ENCODE results near the gene HSFX4. TPM values are rescaled to one million over a fixed set of nuclear protein-coding genes. Genes with fewer than 3 reads are reported as not detected.
"Not testable (repeated sequence)": the region's sequence is repeated elsewhere in the genome, so short reads cannot be mapped to it uniquely, and the experiment has no call there.

HSFX4 gene
- total RNA-seq, 1 experiment from 2014 or later = not detected

DNA sequence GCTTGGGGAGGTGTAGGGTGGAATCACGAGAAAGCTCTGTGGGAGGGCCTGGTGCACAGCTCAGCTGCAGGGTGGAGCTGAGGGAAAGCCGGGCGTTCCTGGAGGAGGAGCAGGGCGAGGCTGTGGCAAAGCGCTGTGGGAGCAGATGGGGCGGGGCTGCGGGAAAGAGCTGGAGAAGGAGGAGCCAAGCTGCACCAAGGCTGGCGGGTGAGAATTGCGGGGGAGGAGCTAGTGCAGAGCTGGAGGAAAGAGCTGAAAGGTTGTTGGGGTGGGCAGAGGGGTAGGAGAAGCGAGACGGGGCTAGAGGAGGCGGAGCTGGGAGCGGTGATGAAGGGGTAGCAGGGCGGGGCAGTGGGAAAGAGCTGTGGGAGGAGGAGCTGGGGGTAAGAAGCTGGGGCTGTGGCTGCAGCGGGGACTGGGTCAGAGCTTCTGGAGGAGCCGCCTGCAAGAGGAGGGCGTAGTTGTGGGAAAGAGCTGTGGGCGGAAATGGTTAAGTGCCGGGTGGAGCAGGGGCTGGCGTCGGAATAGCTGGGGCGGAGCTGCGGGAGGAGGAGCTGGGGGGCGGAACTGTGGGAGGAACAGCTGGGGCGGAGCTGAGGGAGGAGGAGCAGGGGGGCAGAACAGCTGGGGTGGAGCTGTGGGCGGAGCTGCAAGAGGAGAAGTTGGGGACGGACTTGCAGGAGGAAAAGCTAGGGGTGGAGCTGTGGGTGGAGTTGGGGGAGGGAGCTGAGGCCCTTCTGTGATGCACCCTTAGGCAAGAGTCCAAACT is 10.7 kb downstream of the HSFX4 start:
- H3K4me1 Mint-ChIP-seq = 0 out of 2 replicates have a peak, but pooled peaks cover 2% of the 10 kb centered on the region
- peak; percentile 62 for ATAC-seq
- no peaks in the 10 kb centered on the region for H3K27me3 Mint-ChIP-seq (ENCODE audit: low read depth)
- ChIA-PET POLR2A (interaction anchor here (1.1 to 1.9 kb wide), 4 partner anchors 103 to 628 kb away, joined by 4 to 6 read pairs (median 6); partner anchors contain the start of gene MTM1), CTCF (interaction anchor here (0.6 to 3.7 kb wide), 13 partner anchors 8 to 832 kb away, joined by 3 to 22 read pairs (median 7); partner anchors contain the start of genes EOLA1, MAGEA8 and MAMLD1)
- peak overlapping the region; percentile 93 for H3K27ac Mint-ChIP-seq
- no peaks in the 10 kb centered on the region for H3K36me3 Mint-ChIP-seq
- H3K9me3 Mint-ChIP-seq = no peaks in the 10 kb centered on the region
- TF ChIP-seq, protein P1, sequence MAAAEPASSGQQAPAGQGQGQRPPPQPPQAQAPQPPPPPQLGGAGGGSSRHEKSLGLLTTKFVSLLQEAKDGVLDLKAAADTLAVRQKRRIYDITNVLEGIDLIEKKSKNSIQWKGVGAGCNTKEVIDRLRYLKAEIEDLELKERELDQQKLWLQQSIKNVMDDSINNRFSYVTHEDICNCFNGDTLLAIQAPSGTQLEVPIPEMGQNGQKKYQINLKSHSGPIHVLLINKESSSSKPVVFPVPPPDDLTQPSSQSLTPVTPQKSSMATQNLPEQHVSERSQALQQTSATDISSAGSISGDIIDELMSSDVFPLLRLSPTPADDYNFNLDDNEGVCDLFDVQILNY (CRISPR knock-in tag; IDR thresholded peaks at IDR 0.05) = no peak
- TF ChIP-seq SOX15 (CRISPR knock-in tag; IDR thresholded peaks at IDR 0.05) = no peak
- TF ChIP-seq NFATC4 (CRISPR knock-in tag; IDR thresholded peaks at IDR 0.05) = no peak
- TF ChIP-seq SMAD4 (CRISPR knock-in tag; IDR thresholded peaks at IDR 0.05) = no peak
- TF ChIP-seq, protein P2, sequence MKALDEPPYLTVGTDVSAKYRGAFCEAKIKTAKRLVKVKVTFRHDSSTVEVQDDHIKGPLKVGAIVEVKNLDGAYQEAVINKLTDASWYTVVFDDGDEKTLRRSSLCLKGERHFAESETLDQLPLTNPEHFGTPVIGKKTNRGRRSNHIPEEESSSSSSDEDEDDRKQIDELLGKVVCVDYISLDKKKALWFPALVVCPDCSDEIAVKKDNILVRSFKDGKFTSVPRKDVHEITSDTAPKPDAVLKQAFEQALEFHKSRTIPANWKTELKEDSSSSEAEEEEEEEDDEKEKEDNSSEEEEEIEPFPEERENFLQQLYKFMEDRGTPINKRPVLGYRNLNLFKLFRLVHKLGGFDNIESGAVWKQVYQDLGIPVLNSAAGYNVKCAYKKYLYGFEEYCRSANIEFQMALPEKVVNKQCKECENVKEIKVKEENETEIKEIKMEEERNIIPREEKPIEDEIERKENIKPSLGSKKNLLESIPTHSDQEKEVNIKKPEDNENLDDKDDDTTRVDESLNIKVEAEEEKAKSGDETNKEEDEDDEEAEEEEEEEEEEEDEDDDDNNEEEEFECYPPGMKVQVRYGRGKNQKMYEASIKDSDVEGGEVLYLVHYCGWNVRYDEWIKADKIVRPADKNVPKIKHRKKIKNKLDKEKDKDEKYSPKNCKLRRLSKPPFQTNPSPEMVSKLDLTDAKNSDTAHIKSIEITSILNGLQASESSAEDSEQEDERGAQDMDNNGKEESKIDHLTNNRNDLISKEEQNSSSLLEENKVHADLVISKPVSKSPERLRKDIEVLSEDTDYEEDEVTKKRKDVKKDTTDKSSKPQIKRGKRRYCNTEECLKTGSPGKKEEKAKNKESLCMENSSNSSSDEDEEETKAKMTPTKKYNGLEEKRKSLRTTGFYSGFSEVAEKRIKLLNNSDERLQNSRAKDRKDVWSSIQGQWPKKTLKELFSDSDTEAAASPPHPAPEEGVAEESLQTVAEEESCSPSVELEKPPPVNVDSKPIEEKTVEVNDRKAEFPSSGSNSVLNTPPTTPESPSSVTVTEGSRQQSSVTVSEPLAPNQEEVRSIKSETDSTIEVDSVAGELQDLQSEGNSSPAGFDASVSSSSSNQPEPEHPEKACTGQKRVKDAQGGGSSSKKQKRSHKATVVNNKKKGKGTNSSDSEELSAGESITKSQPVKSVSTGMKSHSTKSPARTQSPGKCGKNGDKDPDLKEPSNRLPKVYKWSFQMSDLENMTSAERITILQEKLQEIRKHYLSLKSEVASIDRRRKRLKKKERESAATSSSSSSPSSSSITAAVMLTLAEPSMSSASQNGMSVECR (CRISPR knock-in tag; IDR thresholded peaks at IDR 0.05; ENCODE audit: borderline replicate concordance) = no peak
- no peak for TF ChIP-seq NR3C1 (CRISPR knock-in tag; conservative IDR thresholded peaks at IDR 0.05; ENCODE audit: low read depth)
- no peak for TF ChIP-seq ZBTB21 (CRISPR knock-in tag; IDR thresholded peaks at IDR 0.05; ENCODE audit: borderline replicate concordance)
- TF ChIP-seq, protein P3, sequence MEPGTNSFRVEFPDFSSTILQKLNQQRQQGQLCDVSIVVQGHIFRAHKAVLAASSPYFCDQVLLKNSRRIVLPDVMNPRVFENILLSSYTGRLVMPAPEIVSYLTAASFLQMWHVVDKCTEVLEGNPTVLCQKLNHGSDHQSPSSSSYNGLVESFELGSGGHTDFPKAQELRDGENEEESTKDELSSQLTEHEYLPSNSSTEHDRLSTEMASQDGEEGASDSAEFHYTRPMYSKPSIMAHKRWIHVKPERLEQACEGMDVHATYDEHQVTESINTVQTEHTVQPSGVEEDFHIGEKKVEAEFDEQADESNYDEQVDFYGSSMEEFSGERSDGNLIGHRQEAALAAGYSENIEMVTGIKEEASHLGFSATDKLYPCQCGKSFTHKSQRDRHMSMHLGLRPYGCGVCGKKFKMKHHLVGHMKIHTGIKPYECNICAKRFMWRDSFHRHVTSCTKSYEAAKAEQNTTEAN (CRISPR knock-in tag; IDR thresholded peaks at IDR 0.05) = no peak
- TF ChIP-seq ZNF671 (CRISPR knock-in tag; IDR thresholded peaks at IDR 0.05) = no peak
- no peak for TF ChIP-seq RELA (CRISPR knock-in tag; IDR thresholded peaks at IDR 0.05; ENCODE audit: borderline replicate concordance)
- TF ChIP-seq IRF2 (CRISPR knock-in tag; IDR thresholded peaks at IDR 0.05; ENCODE audit: borderline replicate concordance, low read depth) = no peak
- no peak for TF ChIP-seq RORB (CRISPR knock-in tag; IDR thresholded peaks at IDR 0.05)
- DNase-seq (ENCODE audit: low spot score) = peak; percentile 91
- peak overlapping the region; percentile 78 for H3K4me3 Mint-ChIP-seq

DNA sequence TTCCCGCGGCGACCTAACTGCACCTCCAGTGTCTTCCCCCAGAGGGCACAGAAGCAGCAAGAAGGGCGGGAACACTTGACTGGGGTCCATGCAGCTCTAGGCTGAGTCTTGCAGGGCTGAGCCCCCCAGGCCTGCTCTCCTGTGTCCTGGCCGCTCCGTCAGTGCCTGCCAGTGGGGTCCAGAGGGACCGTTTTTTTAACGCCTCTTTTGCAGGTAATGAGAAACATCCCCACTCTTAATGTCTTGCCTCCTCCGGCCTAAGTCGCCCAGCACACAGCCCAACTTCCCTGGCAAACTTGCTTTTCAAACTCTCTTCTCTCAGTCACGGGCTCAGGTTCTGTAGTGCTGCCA is 11.3 kb downstream of the HSFX4 start:
- not testable (repeated sequence) for DNase-seq (ENCODE audit: low spot score); H3K27ac Mint-ChIP-seq; H3K9me3 Mint-ChIP-seq; H3K36me3 Mint-ChIP-seq; H3K27me3 Mint-ChIP-seq (ENCODE audit: low read depth); ATAC-seq; H3K4me1 Mint-ChIP-seq
- CTCF ChIA-PET = interaction anchor here (0.6 to 3.7 kb wide), 10 partner anchors 9 to 831 kb away, joined by 3 to 22 read pairs (median 6); partner anchors contain the start of genes EOLA1, MAGEA8 and MAMLD1
- H3K4me3 Mint-ChIP-seq = peak overlapping the region; percentile 78
- POLR2A ChIA-PET = interaction anchor here (1.1 to 1.9 kb wide), 4 partner anchors 104 to 628 kb away, joined by 4 to 6 read pairs (median 6); partner anchors contain the start of gene MTM1

DNA sequence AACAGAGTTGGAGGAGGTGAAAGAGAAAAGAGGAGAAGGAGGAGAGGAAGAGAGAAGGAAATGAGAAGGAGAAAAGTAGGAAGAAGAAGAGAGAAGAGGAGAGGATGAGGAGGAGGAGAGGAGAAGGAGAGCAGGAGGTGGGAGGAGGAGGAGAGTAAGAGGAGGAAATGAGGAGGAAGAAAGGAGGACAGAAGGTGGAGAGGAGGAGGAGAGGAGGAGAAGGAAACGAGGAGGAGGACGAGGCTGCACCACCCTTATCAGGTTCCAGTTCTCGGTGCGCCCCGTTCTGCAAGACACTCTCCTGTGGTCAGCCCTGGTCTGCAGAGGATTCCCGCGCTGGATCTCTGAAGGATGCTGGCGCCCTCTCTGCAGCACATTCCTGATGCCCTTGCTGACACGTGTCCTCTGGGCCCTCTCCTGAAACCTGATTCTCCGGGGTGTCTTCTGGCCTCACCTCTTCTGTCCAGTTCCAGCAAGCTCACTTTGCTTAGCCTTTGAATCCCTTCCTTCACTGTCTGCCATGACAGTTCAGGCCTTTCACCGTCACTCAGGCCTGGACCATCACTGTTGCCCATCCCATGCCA is 15.8 kb downstream of the HSFX4 start:
- H3K36me3 Mint-ChIP-seq; H3K27me3 Mint-ChIP-seq (ENCODE audit: low read depth); CTCF ChIA-PET; H3K4me3 Mint-ChIP-seq; DNase-seq (ENCODE audit: low spot score); H3K27ac Mint-ChIP-seq; H3K9me3 Mint-ChIP-seq; ATAC-seq; POLR2A ChIA-PET: not testable (repeated sequence)
- H3K4me1 Mint-ChIP-seq = peaks cover 19% of the 10 kb centered on the region

DNA sequence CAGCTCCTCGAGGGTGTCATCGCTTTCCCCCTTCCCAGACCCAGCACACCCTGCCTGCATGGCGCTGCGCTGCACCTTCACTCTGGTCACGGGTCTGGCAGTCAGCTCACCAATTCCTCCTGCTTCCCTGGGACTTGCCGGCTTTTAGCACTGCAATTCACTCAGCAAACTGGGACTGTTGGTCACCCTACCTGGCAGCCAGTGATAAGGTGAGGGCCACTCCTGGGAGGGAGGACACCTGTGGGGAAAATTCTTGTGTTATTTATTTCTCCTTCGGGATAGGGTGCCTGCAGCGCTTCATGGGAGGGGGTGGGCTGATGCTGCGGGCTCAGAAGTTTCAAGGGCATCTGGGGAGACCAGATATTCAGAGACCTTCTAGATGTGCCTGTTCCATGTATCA is 16.4 kb downstream of the HSFX4 start:
- DNase-seq (ENCODE audit: low spot score); ATAC-seq; H3K27me3 Mint-ChIP-seq (ENCODE audit: low read depth); POLR2A ChIA-PET; H3K4me3 Mint-ChIP-seq; H3K9me3 Mint-ChIP-seq; H3K36me3 Mint-ChIP-seq; CTCF ChIA-PET; H3K27ac Mint-ChIP-seq: not testable (repeated sequence)
- peaks cover 16% of the 10 kb centered on the region for H3K4me1 Mint-ChIP-seq

DNA sequence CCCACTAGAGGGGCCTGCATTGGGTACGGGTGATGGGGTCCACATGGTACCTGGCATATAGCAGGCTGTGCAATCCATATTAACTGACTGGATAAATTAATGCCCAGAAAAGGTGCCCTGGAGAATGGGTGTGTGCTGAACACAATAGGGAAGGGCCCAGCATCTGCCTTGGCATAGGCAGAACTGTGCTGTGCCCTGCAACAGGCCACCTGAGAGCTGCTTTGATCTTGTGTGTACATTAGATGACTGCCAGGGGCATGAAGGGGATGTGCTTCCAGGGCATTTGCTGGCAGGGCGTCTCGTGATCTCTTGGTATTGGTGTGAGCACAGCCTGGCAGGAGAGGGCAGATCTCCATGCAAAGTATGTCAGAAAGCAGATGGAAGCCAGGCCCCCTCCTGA is 17.6 kb downstream of the HSFX4 start:
- DNase-seq (ENCODE audit: low spot score); H3K9me3 Mint-ChIP-seq; H3K4me3 Mint-ChIP-seq; H3K27ac Mint-ChIP-seq; H3K27me3 Mint-ChIP-seq (ENCODE audit: low read depth); POLR2A ChIA-PET; CTCF ChIA-PET; ATAC-seq: not testable (repeated sequence)
- Mint-ChIP-seq H3K36me3 (peaks cover 16% of the 10 kb centered on the region), H3K4me1 (peaks cover 16% of the 10 kb centered on the region)
